ENCODE data around the gene SHPK. TPM values are rescaled to one million over a fixed set of nuclear protein-coding genes. Genes with fewer than 3 reads are reported as not detected.
"Not testable (repeated sequence)": the region's sequence is repeated elsewhere in the genome, so short reads cannot be mapped to it uniquely, and the experiment has no call there.

The SHPK gene
- total RNA-seq, 1 experiment from 2014 or later = 8.4 TPM

GRCh38 chr17:3565143-3565542 is 70.9 kb downstream of the SHPK start:
- no peak overlapping the region for H3K27ac ChIP-seq (ENCODE audit: low read length)
- H3K9me3 ChIP-seq (ENCODE audit: control insufficient read depth, insufficient read depth, low read depth, low read length) = no peaks in the 10 kb centered on the region
- ChIA-PET POLR2A (interaction anchor here (0.6 kb wide), 1 partner anchor 254 kb away, joined by 3 read pairs; no protein-coding TSS in a partner anchor), CTCF (no interaction called here)
- H3K36me3 ChIP-seq (ENCODE audit: control insufficient read depth, insufficient read depth, low read length) = no peaks in the 10 kb centered on the region
- H3K4me3 ChIP-seq (ENCODE audit: low read depth in 2 of 2, low read length in 2 of 2) = no peak overlapping the region
- H3K27me3 ChIP-seq (ENCODE audit: control insufficient read depth, insufficient read depth, low read length) = no peaks in the 10 kb centered on the region
- no TSS peak for BruUV-seq (replicated peaks)
- TF ChIP-seq REST (IDR thresholded peaks at IDR 0.05; ENCODE audit: insufficient read depth in 1 of 2, low read depth in 2 of 2, low read length in 1 of 2) (no peak), SIN3A (IDR thresholded peaks at IDR 0.05; ENCODE audit: borderline replicate concordance, insufficient read depth, low read depth, low read length) (no peak), CTCF (IDR thresholded peaks at IDR 0.05) (no peak), TCF7L2 (IDR thresholded peaks at IDR 0.05; ENCODE audit: low read depth, low read length) (no peak), POLR2AphosphoS5 (IDR thresholded peaks at IDR 0.05; ENCODE audit: low read depth, low read length) (no peak)
- no peaks in the 10 kb centered on the region for H3K4me1 ChIP-seq (ENCODE audit: control insufficient read depth, insufficient read depth, low read length)
- DNase-seq (ENCODE audit: low read depth, low spot score) (no peak), ATAC-seq (no peak)
- intact Hi-C loops (cut with micrococcal nuclease; ENCODE audit: unreplicated experiment) (no loop called here), in situ Hi-C loops (cut with HindIII; ENCODE audit: low pct_unique_long_range_greater_than_20kb, low sequenced_read_pairs) (no loop called here)

- BruUV-seq (replicated peaks); H3K4me3 ChIP-seq (ENCODE audit: low read depth in 2 of 2, low read length in 2 of 2); H3K36me3 ChIP-seq (ENCODE audit: control insufficient read depth, insufficient read depth, low read length); H3K27ac ChIP-seq (ENCODE audit: low read length); POLR2A ChIA-PET; in situ Hi-C loops (cut with HindIII; ENCODE audit: low pct_unique_long_range_greater_than_20kb, low sequenced_read_pairs); H3K9me3 ChIP-seq (ENCODE audit: control insufficient read depth, insufficient read depth, low read depth, low read length); H3K4me1 ChIP-seq (ENCODE audit: control insufficient read depth, insufficient read depth, low read length); CTCF ChIA-PET; intact Hi-C loops (cut with micrococcal nuclease; ENCODE audit: unreplicated experiment); ATAC-seq; DNase-seq (ENCODE audit: low read depth, low spot score); H3K27me3 ChIP-seq (ENCODE audit: control insufficient read depth, insufficient read depth, low read length): not testable (repeated sequence)
Observed at GRCh38 chr17:3564241-3564640, 71.8 kb downstream of the SHPK start.

- intact Hi-C loops (cut with micrococcal nuclease; ENCODE audit: unreplicated experiment) = no loop called here
- ATAC-seq (no peak), DNase-seq (ENCODE audit: low read depth, low spot score) (no peak)
- Histone ChIP-seq H3K4me3 (ENCODE audit: low read depth in 2 of 2, low read length in 2 of 2) (no peak overlapping the region), H3K36me3 (ENCODE audit: control insufficient read depth, insufficient read depth, low read length) (no peaks in the 10 kb centered on the region), H3K4me1 (ENCODE audit: control insufficient read depth, insufficient read depth, low read length) (no peaks in the 10 kb centered on the region), H3K9me3 (ENCODE audit: control insufficient read depth, insufficient read depth, low read depth, low read length) (no peaks in the 10 kb centered on the region), H3K27ac (ENCODE audit: low read length) (no peak overlapping the region), H3K27me3 (ENCODE audit: control insufficient read depth, insufficient read depth, low read length) (no peaks in the 10 kb centered on the region)
- no peak for TF ChIP-seq CTCF (IDR thresholded peaks at IDR 0.05)
- no peak for TF ChIP-seq REST (IDR thresholded peaks at IDR 0.05; ENCODE audit: insufficient read depth in 1 of 2, low read depth in 2 of 2, low read length in 1 of 2)
- TF ChIP-seq TCF7L2 (IDR thresholded peaks at IDR 0.05; ENCODE audit: low read depth, low read length) = no peak
- no peak for TF ChIP-seq POLR2AphosphoS5 (IDR thresholded peaks at IDR 0.05; ENCODE audit: low read depth, low read length)
- no peak for TF ChIP-seq SIN3A (IDR thresholded peaks at IDR 0.05; ENCODE audit: borderline replicate concordance, insufficient read depth, low read depth, low read length)
- BruUV-seq (replicated peaks) = no TSS peak
- ChIA-PET POLR2A (no interaction called here), CTCF (no interaction called here)
- in situ Hi-C loops (cut with HindIII; ENCODE audit: low pct_unique_long_range_greater_than_20kb, low sequenced_read_pairs) = no loop called here
Observed at GRCh38 chr17:3559270-3559645, 76.8 kb downstream of the SHPK start.

Measured in Panc1 (cell line).